SJCRH30 (cell line): Measurements from ENCODE around the gene OR1D5. TPM values are rescaled to one million over a fixed set of nuclear protein-coding genes. Genes with fewer than 3 reads are reported as not detected.
"Not testable (repeated sequence)": the region's sequence is repeated elsewhere in the genome, so short reads cannot be mapped to it uniquely, and the experiment has no call there.

Source experiments
- DNase-seq, 2 experiments: peaks; one replicate each; pipeline ENCODE4 v3.0.0-alpha.2; 2015 to 2020
- H3K27ac ChIP-seq: fragments of 250-450 bp; sonication (Bioruptor Pico); 2 replicates; pipeline ENCODE4 v1.5.1; 2020; ENCODE audit warnings: mild to moderate bottlenecking, moderate library complexity
- H3K27me3 ChIP-seq: fragments of 250-450 bp; sonication (Bioruptor Pico); 2 replicates; pipeline ENCODE4 v1.5.1; 2020; ENCODE audit warnings: mild to moderate bottlenecking, moderate library complexity
- H3K36me3 ChIP-seq: fragments of 250-450 bp; sonication (Bioruptor Pico); 2 replicates; pipeline ENCODE4 v1.5.1; 2020; ENCODE audit warnings: mild to moderate bottlenecking, moderate library complexity
- H3K4me1 ChIP-seq: fragments of 250-450 bp; sonication (Bioruptor Pico); 2 replicates; pipeline ENCODE4 v1.5.1; 2020; ENCODE audit warnings: mild to moderate bottlenecking, moderate library complexity
- H3K4me3 ChIP-seq: fragments of 250-450 bp; sonication (Bioruptor Pico); 2 replicates; pipeline ENCODE4 v1.5.1; 2020; ENCODE audit warnings: mild to moderate bottlenecking, moderate library complexity
- H3K9me3 ChIP-seq: fragments of 250-450 bp; sonication (Bioruptor Pico); replicated peaks from 2 replicates; pipeline ENCODE4 v1.5.1; 2020; ENCODE audit warnings: mild to moderate bottlenecking, moderate library complexity
- total RNA-seq: library from RNA; depleted of rRNA; stranded (reverse); fragments of >200 nt; shearing (Covaris generic); gene quantifications from 2 replicates; pipeline ENCODE4 v1.2.3, GENCODE V29; 2014; rRNA removed

OR1D5 gene, protein sequence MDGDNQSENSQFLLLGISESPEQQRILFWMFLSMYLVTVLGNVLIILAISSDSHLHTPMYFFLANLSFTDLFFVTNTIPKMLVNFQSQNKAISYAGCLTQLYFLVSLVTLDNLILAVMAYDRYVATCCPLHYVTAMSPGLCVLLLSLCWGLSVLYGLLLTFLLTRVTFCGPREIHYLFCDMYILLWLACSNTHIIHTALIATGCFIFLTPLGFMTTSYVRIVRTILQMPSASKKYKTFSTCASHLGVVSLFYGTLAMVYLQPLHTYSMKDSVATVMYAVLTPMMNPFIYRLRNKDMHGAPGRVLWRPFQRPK
- total RNA-seq = not detected in 2 replicates

DNA sequence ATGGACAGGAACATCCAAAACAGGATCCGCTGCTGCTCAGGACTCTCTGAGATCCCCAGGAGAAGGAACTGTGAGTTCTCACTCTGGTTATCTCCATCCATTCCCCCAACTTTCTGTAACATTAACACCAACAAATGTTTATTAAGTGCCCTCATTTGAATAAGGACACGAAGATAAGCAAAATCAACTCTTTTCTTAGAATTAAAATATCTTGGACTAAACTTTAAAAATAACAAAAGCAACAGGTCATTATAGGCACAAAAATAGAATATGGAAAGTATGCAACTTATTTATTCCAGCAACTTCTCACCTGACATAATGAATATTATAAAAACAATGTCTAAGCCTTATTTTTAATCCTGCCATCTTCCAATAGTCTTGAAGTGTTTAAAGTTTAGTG, at the start of gene OR1D5:
Gene OR1D5, minus strand, starts transcription at position 101 of the 400 bp plus-strand sequence. Its CDS starts 0 bp downstream, at position 101.
- not testable (repeated sequence) for H3K36me3 ChIP-seq, H3K27ac ChIP-seq, H3K4me1 ChIP-seq, DNase-seq, H3K4me3 ChIP-seq, H3K9me3 ChIP-seq, H3K27me3 ChIP-seq

DNA sequence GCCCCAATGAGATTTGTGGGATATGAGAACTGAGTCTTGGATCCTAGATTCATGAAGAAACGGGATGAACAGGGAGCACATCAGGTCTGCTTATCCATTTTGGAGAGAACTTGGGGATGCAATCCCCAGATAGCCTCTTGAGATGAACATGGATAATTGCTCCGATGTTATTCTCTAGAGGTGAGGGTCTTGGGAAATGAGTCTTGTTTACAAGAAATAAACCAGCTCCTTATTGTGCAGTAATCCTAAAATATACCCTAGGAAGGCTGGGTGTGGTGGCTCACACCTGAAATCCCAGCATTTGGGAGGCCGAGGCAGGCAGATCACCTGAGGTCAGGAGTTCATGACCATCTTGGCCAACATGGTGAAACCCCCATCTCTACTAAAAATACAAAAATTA, 40.9 kb upstream of the OR1D5 start, which contains the start of gene OR1D2:
Gene OR1D2, minus strand, starts transcription at position 101 of the 400 bp plus-strand sequence. CDS start 11,426 bp downstream, outside the sequence.
- DNase-seq = no peak
- Histone ChIP-seq H3K27me3 (no peaks in the 10 kb centered on the region), H3K27ac (no peak within 1 kb of the TSS), H3K9me3 (no peaks in the 10 kb centered on the region), H3K36me3 (no peaks in the 10 kb centered on the region), H3K4me1 (no peaks in the 10 kb centered on the region), H3K4me3 (no peak within 1 kb of the TSS)

DNA sequence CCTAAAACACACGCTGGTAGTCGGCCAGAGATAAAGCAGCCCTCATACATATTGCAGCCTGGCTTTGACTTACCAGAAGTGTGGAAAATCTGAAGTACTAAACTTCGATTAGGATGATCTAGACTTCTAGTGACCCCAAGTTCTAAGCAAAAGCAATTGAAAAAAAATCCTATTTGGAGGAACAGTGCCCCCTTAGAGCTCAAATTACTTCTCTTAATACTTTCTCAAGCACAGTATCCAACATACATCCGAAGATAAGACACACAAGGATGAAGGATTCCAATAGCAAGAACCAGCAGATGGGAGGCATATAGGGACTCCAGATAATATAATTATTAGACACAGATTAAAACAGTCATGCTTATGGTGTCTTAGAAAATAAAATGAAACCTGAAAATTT, 10.4 kb upstream of the OR1D5 start:
- not testable (repeated sequence) for DNase-seq, H3K4me3 ChIP-seq, H3K36me3 ChIP-seq, H3K27ac ChIP-seq, H3K9me3 ChIP-seq, H3K4me1 ChIP-seq, H3K27me3 ChIP-seq

DNA sequence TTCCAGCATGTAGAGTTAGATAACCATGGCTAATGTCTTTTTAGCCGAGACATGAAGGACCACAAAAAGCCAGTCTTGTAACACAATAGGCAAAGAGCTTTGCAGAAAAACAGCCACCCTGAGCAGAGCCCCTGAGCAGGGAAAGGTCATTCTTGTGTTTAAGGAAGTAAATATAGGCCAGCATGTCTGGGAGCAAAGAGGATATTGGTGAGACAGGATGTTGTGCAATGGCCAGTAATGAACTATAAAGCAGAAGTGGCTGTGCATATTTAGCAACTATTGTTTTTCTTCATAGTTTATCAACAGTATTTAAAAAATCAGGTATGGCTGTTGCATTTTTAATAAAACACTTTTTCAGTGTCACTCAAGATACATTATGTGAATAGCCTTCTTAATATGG, 1.8 kb upstream of the OR1D5 start:
- not testable (repeated sequence) for H3K27ac ChIP-seq, H3K9me3 ChIP-seq, DNase-seq, H3K4me3 ChIP-seq, H3K36me3 ChIP-seq, H3K27me3 ChIP-seq, H3K4me1 ChIP-seq

DNA sequence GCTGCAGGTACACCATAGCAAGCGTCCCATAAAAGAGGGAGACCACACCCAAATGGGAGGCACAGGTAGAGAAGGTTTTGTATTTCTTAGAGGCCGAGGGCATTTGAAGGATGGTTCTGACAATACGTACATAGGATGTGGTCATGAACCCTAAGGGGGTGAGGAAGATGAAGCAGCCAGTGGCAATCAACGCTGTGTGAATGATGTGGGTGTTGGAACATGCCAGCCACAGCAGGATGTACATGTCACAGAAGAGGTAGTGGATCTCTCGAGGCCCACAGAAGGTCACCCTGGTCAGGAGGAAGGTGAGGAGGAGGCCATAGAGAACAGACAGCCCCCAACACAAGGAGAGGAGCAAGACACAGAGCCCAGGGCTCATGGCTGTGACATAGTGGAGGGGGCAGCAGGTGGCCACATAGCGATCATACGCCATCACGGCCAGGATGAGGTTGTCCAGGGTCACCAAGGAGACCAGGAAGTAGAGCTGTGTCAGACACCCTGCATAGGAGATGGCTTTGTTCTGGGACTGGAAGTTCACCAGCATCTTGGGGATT, 506 bp downstream of the OR1D5 start:
- not testable (repeated sequence) for H3K27me3 ChIP-seq, H3K9me3 ChIP-seq, H3K36me3 ChIP-seq, DNase-seq, H3K4me3 ChIP-seq, H3K4me1 ChIP-seq, H3K27ac ChIP-seq

DNA sequence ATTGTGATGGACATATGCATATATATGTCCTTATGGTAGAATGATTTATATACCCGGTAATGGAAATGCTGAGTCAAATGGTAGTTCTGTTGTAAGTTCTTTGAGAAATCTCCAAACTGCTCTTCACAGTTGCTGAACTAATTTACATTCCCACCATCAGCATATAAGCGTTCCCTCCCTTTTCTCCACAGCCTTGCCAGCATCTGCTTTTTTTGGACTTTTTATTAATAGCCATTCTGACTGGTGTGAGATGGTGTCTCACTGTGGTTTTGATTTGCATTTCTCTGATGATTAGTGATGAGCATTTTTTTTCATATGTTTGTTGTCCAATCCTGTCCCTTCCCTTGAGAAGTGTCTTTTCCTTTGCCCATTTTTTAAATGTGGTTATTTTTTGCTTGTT, 8.5 kb downstream of the OR1D5 start:
- H3K27me3 ChIP-seq, H3K27ac ChIP-seq, DNase-seq, H3K4me3 ChIP-seq, H3K36me3 ChIP-seq, H3K9me3 ChIP-seq, H3K4me1 ChIP-seq: not testable (repeated sequence)

DNA sequence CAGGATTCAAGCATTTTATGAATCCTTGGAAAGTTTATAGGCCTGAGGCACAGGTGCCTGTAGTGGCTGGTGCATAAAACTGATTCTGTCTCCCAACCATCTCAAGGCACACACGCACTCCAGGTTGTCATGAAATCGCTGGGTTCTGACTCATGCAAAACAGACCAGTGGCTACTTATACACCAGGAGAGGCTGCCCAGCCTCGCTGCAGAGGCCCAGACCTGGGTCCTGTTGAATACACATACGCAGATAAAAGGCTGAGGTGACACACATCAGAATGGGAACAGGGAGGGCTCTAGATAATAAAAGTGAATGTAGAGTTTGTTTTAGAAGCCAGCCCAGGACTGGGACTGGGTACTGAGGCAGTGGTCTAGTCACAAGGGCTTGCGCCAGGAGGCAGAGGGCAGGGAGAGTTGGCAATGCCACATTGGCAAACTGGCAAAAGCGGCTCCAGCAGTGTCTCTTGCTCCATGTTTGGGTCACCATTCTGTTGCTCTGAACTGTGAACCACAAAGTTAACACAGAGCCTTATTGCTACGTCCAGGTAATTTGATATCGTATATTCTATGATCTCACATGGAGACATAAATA, 13.6 kb downstream of the OR1D5 start:
- Histone ChIP-seq H3K4me1 (no peaks in the 10 kb centered on the region; the same call in 1 of the 2 replicates), H3K36me3 (no peaks in the 10 kb centered on the region), H3K27ac (no peak overlapping the region), H3K27me3 (no peaks in the 10 kb centered on the region), H3K9me3 (no peaks in the 10 kb centered on the region), H3K4me3 (no peak overlapping the region; the same call in 1 of the 2 replicates)
- no peak for DNase-seq

DNA sequence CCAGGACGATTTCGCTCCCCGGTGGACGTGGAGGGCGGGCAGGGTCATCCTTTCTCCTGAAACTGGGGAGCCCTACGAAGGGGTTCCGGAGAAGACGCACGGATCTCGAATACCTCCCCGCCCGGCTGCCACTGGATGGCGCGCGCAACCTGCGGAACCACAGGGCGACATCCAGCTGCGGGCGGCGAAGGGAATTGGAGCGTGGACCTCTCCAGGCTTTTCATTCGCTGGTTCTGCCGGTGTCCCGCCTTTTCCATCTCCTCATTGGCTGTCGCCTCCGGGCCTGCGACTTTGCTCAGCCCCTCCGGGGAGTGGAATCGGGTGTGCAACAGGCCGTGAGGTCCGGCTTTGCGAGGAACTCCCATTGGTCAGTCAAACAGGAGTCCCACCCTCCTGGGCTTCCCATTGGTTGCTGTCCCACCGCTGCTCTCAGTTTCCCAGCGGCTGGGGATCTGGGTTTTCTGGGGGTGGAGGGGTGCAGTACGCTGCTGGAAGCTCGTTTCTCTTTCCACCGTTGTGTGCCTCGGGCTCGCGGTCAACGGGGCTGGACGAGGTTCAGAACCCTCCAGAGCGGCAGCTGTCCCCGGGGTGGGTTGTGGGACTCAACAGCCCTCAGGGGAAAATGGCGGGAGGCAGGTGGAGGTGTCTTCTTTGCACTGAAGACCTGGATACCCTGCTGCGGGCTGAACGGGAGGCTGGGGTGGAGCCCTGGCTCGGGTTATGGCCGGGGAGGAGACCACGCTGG, 14.5 kb downstream of the OR1D5 start:
- H3K9me3 ChIP-seq = no peaks in the 10 kb centered on the region
- no peaks in the 10 kb centered on the region for H3K36me3 ChIP-seq
- DNase-seq = peak; percentile 89 to 93
- peak overlapping the region; percentile 65 for H3K4me3 ChIP-seq
- no peaks in the 10 kb centered on the region for H3K27me3 ChIP-seq
- no peaks in the 10 kb centered on the region; the same call in 1 of the 2 replicates for H3K4me1 ChIP-seq
- peak overlapping the region; percentile 25; the same call in 1 of the 2 replicates for H3K27ac ChIP-seq

DNA sequence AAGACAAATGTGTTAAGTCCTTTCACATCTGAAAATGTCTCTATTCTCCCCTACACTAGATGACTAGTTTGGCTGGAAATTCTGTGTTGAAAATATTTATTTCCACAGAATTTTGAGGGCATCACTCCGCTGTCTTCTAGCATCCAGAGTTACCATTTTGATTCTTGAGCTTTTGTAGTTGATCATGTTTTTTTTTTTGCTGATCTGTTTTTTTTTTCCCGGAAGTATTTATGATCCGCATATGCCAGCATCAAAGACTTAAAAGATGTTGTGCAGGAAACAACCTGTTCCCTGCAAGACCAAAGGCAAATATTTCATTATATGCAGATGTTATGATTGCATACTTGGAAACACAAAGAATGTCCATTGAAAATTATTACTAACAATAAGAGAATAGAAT, 16.7 kb downstream of the OR1D5 start:
- no peaks in the 10 kb centered on the region for H3K27me3 ChIP-seq
- DNase-seq = no peak
- no peaks in the 10 kb centered on the region for H3K36me3 ChIP-seq
- no peak overlapping the region for H3K27ac ChIP-seq
- no peaks in the 10 kb centered on the region; the same call in 1 of the 2 replicates for H3K4me1 ChIP-seq
- no peaks in the 10 kb centered on the region for H3K9me3 ChIP-seq
- H3K4me3 ChIP-seq = no peak overlapping the region

DNA sequence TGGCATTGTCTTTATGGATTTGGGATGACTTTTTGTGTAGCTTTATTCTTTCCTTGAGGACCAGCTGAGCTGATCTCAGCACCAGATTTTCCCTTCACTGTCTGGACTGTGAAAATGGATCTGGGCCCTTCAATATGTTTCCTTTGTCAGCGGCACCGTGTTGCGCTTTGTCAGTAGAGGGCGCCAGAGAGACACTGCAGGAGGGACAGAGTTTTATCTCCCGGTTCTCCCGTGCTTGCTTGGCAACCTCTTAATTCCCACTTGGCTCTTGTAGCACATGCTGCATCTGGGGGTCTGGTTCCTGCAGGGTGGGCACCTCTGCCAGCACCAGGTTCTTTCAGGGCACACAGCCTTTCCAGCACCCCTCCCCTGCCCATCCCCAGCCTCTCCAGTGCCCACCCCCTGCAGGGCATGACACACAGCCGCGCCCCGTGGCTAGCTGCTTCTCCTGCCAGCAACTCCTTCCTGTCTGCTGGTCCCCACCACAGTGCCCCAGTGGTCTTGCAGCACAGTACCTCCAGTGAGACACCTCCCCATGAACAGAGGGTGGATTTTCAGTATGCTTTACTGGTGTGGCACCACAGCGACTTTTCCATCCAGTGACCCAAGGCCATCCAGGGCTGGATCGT, 19.6 kb downstream of the OR1D5 start:
- Histone ChIP-seq H3K36me3 (no peaks in the 10 kb centered on the region), H3K27me3 (no peaks in the 10 kb centered on the region), H3K27ac (no peak overlapping the region), H3K4me1 (peaks cover 3% of the 10 kb centered on the region), H3K9me3 (no peaks in the 10 kb centered on the region), H3K4me3 (no peak overlapping the region)
- DNase-seq = peak in 1 of 2 experiments; percentile 42

DNA sequence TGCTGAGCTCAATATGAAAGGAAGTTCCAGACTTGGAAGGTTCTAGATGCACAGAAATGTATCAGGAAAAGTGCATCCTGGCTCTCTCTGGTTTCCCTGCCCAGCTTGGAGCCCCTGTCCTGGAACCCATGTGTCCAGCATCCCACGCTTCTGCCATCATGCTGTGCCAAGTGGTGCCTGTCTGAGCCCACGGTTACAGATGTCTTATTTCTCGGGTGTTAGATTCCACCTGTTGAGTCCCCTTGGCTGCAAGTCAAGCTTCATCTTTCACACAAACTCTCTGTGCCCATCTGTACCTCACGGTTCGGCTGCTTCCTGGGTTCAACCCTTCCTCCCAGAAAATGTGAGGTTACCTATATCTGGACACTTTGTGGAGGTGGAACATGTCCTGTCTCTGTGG, 22.5 kb downstream of the OR1D5 start:
- no peak overlapping the region for H3K4me3 ChIP-seq
- DNase-seq = peak in 1 of 2 experiments; percentile 13
- no peaks in the 10 kb centered on the region for H3K36me3 ChIP-seq
- no peaks in the 10 kb centered on the region for H3K27me3 ChIP-seq
- H3K9me3 ChIP-seq = no peaks in the 10 kb centered on the region
- peaks cover 11% of the 10 kb centered on the region; the same call in 1 of the 2 replicates for H3K4me1 ChIP-seq
- no peak overlapping the region for H3K27ac ChIP-seq

DNA sequence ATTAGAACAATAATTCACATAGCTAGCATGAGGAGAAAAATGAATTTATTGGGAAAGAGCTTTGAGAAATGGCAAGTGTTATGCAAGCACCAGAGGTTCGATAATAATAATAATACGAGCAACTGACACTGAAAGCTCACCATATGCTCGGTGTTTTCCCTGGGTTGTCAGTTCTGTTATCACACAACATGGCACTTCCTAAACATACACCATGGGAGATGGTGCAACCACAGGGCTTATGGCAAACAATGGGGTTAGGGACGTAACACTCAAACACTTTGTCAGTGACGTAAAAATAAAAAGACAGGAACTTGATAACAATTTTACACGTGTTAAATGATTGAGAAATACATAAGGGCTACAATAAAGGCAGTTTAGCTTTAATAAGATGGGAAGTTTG, 23.7 kb downstream of the OR1D5 start:
- Histone ChIP-seq H3K27ac (no peak overlapping the region), H3K36me3 (no peaks in the 10 kb centered on the region), H3K27me3 (no peaks in the 10 kb centered on the region), H3K9me3 (no peaks in the 10 kb centered on the region), H3K4me3 (no peak overlapping the region), H3K4me1 (peaks cover 20% of the 10 kb centered on the region; the same call in 1 of the 2 replicates)
- DNase-seq = no peak

DNA sequence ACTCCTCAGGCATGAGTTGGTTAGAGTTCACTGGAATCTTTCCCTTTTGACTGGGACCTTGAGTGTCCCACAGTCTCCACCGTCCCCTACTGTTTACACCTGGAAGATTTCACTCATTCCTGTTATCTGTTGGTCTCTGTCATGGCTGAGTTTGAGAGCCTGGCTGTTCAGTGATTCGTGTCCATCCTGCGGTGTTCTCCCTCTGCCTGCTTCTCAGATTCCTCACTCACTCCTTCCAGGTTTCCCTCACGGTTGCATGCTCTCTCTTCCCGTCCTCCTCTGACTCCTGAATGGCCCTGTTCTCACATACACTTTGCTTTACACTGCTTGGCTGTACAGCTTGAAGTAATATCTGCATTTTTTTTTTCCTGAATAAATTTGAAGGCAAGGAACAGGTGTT, 24.5 kb downstream of the OR1D5 start:
- Histone ChIP-seq H3K9me3 (no peaks in the 10 kb centered on the region), H3K4me1 (peaks cover 23% of the 10 kb centered on the region; the same call in 1 of the 2 replicates), H3K27ac (no peak overlapping the region), H3K4me3 (no peak overlapping the region), H3K27me3 (no peaks in the 10 kb centered on the region), H3K36me3 (no peaks in the 10 kb centered on the region)
- DNase-seq = peak in 1 of 2 experiments; percentile 40

DNA sequence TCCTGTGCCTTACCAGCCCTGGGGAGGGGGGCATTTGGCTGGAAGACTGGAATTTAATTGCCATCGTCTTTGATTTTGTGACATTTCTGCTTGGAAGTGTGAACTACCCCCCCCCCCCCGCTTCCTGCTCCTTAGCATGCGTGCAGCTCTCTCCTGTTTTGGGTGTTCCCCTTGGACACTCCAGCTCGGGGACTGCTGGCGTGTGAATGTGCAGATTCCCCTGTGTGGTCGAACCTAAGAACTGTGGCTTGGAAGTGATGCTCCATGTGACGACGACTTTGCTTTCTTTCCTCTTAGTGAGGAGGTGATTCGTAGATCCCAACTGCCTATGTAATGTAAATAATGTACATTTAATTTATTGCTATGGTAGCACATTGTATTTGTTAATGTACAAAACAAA, 26.1 kb downstream of the OR1D5 start:
- Histone ChIP-seq H3K9me3 (no peaks in the 10 kb centered on the region), H3K27me3 (no peaks in the 10 kb centered on the region), H3K36me3 (no peaks in the 10 kb centered on the region), H3K4me3 (no peak overlapping the region), H3K4me1 (peaks cover 23% of the 10 kb centered on the region; the same call in 1 of the 2 replicates), H3K27ac (no peak overlapping the region)
- DNase-seq = no peak
